CD1c-positive myeloid dendritic cell (primary cell): Measurements from ENCODE around the gene OTP.

Source experiments
- DNase-seq: peaks from one replicate; pipeline ENCODE4 v3.0.0-alpha.2; 2016; ENCODE audit errors: extremely low spot score

OTP gene

GRCh38 chr5:77637998-77638762 is at the start of gene OTP:
Gene OTP (minus strand): TSS chr5:77638713. CDS start chr5:77638549, 164 bp downstream.
- no peak for DNase-seq

DNA sequence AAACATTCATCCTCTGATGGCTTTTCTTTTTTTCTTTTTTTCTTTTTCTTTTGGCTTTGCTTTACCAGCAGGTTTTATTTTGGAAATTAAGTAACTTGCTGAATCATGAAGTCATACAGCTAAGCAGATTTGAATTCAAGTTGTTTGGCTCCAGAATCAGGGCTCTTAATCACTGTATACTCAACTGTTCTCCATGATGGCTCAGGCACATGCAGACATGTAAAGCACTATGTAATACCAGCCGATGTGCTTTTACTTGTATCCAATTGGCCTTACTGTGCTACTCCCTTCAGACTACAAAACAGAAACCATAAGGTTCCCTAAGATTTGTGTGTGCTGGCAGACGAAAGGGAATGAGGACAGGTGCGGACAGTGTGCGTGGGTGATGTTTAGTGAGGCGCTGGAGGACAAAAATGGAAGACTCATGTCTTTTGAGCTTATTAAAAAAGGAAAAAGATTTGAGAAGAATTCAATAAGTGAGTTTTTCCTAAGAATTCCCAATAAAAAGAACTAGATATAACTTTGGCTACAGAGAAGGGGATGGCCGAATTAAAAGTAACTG is 44.7 kb upstream of the OTP start:
- no peak for DNase-seq

DNA sequence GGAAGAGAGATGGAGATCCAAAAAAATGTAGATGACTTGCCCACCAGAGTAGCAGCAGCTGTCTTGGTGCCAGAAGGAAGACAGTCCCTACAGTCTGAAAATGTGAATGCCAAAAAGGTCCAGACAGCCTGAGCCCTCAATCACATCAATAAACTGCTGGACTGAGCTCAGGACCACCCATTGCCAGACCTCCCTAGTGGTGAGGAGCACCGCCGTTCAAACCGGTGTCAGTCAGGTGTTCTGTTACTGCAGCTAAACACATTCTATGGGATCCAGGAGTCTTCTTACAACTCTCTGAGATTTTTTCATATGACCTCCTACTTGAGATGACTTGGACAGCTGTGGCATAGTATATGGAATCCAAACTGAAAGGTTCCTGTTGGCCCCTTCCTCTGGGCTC is 32.0 kb upstream of the OTP start:
- no peak for DNase-seq

- DNase-seq = no peak
These were observed 31.2 kb upstream of the OTP start for GRCh38 chr5:77669677-77670076.

DNA sequence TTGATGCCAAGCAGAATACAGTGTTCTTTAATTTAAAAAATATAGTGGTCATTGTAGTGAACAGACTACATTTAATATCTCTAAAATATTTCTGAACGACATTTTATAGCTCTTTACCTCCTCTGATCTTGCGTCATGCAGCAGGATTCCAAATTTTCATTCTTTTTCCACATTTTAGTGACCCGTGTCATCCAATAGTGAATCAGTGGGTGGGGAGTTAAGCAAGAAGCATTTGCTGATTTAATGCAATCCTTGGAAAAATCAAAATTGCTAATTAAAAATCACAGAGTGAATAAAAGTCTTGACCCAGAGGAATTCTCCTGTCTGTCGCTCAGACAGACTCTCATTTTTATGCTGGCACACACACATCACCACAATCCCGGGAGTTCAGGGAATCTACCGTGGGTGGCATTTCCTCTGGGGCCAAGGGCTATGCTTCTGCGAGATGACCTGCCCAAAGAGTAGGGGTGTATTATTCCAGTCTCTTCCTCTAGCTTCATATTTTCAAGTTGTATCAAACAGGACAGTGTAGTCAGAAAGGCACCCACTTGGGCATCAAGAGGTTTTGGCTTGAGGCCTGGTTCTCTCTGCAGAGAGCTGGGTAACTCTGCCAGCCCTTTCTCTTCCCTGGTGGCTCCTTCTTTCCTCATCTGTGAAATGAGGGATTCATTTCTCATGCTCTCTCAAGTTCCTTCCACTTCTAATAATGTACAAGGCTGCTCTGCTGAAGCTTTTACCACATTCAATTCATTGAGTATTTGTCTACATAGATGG is 24.8 kb upstream of the OTP start:
- DNase-seq = no peak

- DNase-seq = no peak
These were observed 24.1 kb upstream of the OTP start for GRCh38 chr5:77662635-77663034.

DNA sequence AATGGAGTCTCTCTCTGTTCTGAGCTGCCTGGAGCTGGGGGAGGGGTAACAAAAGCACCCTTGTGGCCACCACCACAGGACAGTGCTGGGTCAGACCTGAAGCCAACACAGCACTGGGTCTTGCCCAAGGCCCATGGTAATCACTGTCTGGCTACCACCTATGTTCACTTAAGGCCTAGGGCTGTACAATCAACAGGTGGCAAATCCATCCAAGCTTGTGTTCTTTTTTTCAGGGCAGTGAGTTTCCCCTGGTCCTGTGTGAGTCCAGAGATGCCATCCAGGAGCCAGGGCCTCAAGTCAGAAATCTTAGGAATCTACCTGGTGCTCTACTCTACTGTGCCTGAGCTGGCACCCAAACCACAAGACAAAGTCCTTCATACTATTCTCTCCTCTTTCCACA is 20.1 kb upstream of the OTP start:
- no peak for DNase-seq

- no peak for DNase-seq
These were observed 12.8 kb upstream of the OTP start for GRCh38 chr5:77651343-77651742.

- DNase-seq = no peak
These were observed 12.2 kb upstream of the OTP start for GRCh38 chr5:77650686-77651085.

- DNase-seq = no peak
These were observed 11.3 kb upstream of the OTP start for GRCh38 chr5:77649776-77650175.

GRCh38 chr5:77645995-77646639 is 7.6 kb upstream of the OTP start:
- DNase-seq = no peak

GRCh38 chr5:77645158-77645994 is 6.9 kb upstream of the OTP start:
- DNase-seq = peak; percentile 62

DNA sequence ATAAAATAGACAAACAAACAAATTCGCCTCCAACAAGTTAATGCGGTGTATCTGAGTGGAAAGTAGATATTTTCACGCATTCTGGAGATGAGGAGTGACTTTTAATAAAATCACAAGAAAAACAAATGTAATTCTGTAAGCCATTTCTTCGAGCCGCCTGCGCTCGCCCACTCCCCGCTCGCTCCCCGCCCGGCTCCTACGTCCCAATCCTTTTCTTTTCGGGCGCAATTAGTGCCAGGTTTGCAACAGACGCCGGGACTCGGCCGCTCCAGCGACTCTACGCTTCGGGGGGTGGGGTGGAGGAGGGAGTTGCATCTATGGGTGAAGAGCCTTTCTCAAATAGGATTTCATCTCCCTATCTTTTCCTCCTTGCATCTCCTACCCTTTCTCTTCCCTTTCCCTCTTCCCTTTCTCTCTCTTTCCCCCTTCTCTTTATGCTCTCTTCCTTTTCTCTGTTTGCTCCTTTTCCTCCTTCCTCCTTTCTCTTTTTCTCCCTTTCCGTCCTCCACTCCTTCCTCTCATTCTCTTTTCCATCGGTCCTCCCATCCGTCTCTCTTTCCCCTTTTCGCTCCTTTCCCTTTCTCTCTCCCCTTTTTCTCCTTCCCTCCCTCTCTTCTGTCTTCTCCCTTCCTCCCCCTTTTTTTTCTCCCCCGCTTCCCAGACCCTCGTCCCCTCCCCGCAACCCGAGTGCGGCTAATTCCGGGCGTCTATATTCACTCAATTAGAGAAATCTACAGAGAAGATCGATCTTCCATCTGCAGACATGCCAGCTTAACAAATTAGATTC is 6.1 kb upstream of the OTP start:
- DNase-seq = no peak

GRCh38 chr5:77643654-77644370 is 5.3 kb upstream of the OTP start:
- peak; percentile 38 for DNase-seq

DNA sequence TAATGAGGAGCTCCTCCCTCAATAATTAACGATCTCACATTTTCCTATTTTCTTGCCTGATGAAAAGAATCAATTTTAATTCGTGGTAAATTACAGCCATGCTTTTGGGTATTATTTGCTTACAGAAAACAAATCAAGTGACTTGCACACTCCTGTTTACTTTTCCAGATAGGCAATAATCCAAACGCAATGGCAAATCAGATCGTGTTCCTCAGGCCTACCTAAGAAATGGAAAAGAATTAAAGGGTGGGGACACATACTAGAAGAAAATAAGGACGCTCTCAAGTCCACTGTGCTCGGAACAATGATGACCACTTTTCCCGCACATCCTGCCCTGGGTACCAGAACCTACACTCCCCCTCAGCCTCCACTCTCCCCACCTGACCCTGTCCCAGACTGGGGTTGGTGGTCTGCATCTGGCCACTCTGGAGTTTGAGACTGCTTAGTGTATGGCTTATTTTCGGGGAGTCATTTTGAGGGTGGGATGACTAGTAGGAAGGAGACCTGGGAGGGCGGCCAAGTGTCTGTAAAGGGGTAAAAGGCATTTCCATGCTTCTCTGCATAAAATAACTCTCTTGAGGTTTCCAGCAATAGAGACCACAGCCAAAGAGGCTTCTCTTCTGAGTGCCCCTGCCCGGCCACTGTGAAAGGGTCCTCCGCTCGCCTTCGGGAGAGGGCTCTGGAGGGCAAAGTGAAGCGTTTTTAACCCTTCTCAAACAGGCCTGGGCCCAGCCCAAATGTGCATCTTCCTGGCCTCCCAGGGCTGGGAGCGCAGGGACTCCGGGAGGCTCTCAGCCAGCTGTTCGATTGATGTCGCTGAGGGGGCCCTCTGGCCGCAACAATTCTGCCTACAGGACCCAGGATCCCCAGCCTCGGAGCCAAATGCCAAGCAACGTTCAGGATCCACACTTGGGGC is 4.5 kb upstream of the OTP start:
- DNase-seq = no peak

GRCh38 chr5:77641963-77642737 is 3.6 kb upstream of the OTP start:
- no peak for DNase-seq

DNA sequence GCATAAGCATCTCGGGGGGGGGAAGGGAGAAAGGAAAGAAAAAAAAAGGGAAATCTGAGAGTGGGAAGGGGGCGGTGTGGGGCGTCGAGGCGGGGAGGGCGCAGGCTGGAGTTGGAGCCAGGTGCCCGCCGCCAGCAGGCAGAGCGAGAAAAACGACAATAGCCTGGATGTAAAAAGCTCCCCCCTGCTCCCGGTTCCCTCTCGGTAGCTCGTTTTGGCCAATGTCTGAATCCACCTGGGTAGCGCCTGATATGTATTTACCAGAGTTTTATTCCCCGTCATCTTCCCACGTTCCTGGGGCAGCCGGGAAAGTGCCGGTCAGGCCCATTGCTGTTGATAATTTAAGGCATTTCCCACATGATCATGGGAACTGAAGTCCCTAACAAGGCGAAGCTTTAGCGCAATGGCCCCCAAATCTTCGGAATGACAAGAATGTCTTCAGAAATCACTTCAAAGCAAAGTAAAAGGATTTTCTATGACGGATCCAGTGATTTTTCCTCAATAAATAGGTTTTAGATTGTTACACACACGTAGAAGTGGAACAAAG is 3.0 kb upstream of the OTP start:
- no peak for DNase-seq
